ENCODE data around the gene NELFB.

NELFB gene

DNA sequence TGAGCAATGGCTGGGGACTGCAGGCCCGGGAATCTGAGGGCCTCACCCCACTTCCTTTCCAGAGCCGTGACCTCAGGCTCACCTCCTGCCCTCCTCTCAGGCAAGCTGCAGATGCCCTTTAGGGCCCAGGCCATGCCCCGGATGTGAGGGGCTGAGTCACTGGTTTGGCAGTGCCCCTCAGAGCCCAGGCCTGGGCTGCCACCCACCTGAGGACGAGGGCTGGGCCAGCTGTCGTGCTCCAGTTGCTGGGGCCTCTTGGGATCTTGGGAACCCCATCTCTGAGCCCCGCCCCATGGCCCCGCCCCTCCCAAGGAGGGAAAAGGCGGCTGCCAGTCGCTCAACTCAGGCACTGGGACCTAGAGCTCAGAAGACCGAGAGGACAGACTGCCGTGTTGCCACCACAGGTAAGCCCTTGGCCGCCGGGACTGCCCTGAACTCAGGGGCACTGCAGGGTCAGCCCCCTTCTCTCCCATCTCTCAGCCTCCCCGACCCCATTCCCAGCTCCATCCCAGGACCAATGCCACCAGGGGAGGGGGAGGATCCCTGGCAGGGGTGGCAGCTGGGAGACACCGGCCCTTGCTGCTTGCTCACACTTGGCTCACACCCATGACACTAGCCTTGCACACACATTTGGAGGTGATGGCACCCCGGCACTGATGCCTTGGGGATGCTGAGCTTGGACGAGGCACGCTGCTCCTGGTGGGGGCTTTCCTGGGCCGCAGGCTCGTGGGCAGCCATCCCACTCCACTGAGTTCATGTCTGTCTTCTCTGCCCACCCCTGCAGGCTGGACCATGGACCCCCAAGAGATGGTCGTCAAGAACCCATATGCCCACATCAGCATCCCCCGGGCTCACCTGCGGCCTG lies 30.1 kb upstream of the NELFB start, which contains the start of gene CYSRT1:
CYSRT1 (plus strand) TSS at position 345 of the 865 bp plus-strand sequence; CDS start at position 793, 448 bp downstream.
- no peak for DNase-seq

DNA sequence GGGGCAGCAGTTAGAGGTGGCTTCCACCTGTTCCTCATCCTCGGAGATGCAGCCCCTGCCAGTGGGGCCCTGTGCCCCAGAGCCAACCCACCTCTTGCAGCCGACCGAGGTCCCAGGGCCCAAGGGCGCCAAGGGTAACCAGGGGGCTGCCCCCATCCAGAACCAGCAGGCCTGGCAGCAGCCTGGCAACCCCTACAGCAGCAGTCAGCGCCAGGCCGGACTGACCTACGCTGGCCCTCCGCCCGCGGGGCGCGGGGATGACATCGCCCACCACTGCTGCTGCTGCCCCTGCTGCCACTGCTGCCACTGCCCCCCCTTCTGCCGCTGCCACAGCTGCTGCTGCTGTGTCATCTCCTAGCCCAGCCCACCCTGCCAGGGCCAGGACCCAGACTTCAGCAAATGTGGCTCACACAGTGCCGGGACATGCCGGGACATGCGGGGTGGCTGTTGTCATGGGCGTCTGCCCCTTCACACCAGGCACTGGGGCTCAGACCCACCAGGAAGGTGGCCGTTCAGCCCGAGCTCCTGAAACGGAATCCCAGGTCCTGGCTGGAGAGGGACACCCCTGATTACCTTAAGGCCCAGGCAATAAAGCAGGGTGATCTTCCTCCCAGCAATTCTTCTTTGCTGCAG lies 29.3 kb upstream of the NELFB start:
- no peak for DNase-seq

DNA sequence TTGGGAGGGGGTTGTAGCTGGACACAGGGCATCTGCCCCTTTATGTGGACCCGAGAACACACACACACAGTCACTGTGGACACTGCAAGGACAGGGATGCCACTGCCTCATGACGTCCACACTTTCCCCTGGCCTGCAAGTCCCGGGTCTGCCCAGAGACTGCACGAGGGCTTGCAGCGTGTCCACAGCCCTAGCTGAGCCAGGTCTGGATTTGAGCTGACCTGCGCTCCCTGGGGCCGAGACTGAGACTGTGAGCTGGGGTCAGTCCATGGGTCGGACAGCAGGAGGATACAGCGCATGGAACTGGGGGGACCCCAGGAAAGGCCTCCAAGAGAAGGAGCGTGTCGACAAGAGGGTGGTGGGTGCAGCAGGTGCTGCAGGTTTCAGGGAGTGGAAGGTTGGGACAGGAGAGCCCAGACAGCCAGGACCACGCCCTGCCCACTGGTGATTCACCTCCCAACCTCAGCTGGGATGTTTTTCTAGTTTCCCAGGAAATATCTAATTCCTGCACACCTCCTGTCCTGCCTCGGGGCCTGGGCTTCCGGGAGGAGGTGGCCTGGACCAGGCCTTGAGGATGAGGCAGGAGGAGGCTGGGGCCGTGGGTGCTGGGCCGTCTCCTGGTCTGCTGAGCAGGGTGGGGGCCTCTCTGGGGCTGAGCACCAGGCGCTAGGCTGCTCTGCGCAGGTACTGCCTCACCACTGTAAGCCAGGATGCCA lies 28.6 kb upstream of the NELFB start:
- no peak for DNase-seq

DNA sequence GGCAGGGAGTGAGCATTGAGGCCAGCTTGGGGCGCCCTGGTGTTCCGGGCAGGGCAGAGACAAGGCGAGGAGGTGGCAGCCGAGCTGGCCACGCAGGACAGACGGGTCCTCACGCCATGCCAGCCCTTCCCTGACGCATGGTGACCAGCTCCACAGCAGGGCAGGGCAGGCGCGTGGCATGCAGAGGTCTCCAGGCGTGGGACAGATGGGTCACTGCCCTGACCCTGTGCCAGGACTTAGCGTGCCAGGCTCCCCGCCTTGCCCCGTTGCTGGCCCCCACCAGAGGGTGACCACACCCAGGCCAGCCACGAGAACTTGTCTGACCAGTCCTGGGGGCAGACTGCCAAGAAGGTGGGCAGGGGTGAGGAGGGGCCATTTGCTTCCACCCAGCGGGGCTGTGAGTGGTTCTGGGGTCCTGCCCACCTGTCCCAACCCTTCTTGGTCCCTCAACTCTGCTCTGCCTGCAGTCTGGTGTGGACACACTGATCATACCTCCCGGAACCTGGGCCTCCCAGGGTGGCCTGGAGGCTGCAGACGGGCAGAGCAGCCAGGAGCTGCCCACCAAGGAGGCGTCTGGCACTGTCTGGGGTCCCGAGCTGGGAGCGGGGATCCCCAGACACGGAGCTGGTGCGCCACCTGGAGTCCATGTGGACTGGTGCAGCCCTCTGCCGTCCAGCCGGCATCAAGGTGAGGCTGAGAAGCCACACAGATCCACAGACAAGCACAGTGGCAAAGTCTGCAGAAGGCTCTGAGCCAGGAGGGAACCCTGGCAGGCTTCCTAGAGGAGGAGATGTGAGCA lies 27.9 kb upstream of the NELFB start, which contains the start of gene RNF224:
RNF224 (plus strand) TSS at position 449 of the 799 bp plus-strand sequence. CDS start 834 bp downstream, outside the sequence.
- peak; percentile 59 for DNase-seq

DNA sequence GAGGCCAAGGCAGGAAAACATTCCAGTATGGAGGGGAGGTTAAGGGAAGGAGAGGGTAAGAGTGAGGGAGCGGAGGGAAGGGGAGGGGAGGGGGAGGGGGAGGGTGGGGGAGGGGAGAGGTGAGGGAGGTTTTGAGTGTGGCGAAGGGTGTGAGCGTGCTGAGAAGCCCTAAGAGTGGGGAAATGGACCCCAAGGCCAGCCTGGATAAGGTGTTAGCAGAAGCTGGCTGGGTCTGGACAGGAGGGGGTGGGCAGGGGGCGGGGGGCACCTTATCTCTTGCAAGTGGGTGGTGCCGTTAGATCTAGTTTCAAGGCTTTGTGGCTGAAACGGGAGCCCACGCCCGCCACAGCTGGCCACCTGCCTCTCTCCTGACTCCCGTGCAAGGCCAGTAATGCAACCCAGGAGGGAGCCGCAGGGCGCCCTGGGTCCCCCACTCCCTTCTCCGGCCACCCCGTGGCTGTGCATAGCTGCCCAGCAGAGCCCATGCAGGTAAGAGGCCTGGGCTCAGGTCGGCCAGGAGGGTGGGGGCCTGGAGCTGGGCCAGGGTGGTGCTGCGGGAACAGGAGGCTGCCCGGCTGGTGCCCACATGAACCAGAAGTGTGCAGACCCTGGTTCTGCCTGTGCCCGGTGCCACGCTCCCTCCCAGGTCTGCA lies 27.1 kb upstream of the NELFB start:
- no peak for DNase-seq

DNA sequence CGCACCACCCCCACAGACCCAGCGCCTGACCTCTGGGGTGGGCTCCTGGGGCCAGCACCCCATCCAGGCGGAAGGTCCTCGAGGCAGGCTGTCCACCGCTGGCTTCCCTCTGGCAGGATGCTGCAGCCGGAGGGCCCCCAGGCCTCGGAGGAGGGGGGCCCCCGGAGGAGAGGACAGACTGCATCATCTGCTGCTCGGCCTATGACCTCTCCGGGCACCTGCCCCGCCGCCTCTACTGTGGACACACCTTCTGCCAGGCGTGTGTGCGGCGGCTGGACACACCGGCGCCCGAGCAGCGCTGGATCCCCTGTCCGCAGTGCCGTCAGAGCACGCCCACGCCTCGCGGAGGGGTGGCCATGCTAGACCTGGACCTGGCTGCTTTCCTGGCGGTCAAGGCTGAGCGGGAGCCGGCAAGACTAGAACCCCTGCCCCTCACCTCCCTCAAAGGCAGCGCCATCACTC lies 26.6 kb upstream of the NELFB start:
- no peak for DNase-seq

DNA sequence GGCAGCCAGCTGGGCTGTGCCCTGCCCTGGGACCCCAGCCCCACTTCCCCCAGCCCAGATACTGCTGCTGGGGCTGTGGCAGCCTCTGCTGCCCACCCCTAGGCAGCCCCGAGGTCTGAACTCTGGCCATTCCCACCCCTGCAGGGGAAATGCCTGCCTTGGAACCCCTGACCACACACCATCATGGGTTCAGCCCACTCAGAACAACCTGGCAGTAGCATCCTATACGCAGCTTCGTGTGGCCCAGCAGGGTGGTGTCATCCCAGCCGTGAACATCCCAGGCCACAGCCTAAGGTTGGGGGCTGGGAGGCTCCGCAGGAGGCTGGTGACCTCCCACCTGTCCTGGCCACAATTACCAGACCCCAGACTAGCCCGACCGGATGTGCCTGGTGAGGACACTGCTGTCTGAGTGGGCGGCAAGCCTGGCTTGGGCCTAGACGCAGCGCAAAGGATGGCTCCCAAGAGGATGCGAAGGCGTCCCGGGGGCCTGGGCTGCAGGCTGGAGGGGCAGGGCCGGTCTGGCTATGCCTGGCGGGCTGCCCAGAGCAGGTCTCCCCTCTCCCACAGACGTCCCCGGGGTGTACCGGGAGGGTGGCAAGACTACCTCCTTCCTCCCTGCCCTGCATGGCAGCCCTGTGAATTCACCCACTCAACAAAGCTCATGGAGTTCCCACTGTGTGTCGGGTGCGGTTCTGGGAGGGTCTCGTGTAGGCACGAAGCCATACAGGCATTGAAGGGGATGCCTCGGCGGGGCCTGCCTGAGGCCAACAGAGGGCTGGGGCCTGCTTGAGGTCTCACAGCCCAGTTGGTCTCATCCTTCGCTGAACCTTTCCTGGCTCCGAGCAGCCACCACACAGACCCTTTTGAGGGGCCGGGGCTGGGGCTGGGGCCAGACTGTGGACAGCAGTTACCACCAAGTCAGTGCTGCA lies 25.9 kb upstream of the NELFB start:
- no peak for DNase-seq

DNA sequence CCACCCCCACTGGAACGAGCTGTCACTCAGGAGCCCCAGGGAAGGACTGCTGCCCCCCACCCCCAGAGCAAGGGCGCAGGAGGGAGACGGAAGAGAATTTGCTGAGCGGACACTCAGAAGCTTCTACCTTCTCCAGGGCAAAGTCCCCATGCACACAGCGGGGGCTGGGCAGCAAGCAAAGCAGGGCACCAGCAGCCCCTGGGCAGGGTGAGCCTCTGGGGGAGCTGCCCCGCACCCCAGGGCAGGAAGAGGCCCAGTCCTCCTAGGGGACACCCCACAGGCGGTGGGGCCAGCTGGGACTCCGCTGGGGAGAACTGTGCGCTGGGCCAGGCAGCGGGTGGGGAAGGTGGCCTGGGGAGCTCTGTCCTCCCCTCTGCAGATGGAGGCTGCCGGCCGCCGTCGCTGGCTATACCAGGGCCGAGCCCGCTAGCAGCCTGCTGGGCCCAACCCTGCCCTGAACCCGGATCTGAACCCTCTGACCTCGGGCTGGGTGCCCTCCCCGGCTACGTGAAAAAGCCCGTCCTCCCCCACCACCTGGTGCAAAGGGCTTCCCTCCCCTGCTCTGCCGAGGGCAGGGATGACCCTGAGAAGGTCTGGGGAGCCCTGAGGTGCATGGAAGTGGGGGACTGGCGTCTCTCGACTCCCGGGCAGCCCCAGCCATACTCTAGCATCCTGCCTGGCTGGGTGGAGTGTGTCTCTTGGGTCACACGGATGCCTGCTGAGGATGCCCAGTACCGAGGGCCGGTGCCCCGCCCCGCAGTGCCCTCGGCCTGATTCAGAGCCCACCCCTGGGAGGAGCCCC lies 25.0 kb upstream of the NELFB start:
- DNase-seq = no peak

DNA sequence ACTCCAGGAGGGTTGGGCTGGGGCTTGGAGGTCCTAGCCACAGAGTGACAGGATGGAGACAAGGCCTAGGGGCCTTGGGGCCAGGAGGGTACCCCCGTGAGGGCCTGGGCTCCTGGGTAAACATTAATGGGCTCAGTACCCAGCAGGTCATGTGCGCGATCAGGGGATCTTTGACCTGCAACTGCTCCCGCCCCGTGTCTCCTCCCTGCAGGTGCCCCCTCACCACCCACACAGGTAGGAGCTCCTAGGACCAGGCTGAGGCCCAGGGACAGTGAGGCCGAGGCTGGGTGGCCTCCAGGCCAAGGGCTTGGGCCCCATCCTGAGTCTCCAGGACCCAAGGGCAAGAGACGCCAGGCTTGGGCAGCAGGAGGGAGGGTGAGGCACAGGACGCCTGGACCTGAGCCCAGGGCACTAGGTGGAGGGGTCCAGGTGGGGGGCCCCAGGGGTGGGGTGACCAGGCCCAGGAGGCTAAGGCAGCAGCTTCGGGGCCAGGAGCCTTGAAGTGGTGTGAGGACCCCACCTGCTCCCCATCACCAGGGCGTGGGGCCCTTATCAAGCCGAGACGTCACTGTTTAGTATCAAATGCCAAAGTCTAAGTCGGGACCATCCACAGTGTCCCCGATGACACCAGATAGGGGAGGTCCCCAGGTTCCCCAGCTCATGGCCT lies 24.3 kb upstream of the NELFB start, which contains the start of gene SLC34A3:
SLC34A3 (plus strand) TSS at position 197 of the 667 bp plus-strand sequence. CDS start 802 bp downstream, outside the sequence.
- DNase-seq = no peak

DNA sequence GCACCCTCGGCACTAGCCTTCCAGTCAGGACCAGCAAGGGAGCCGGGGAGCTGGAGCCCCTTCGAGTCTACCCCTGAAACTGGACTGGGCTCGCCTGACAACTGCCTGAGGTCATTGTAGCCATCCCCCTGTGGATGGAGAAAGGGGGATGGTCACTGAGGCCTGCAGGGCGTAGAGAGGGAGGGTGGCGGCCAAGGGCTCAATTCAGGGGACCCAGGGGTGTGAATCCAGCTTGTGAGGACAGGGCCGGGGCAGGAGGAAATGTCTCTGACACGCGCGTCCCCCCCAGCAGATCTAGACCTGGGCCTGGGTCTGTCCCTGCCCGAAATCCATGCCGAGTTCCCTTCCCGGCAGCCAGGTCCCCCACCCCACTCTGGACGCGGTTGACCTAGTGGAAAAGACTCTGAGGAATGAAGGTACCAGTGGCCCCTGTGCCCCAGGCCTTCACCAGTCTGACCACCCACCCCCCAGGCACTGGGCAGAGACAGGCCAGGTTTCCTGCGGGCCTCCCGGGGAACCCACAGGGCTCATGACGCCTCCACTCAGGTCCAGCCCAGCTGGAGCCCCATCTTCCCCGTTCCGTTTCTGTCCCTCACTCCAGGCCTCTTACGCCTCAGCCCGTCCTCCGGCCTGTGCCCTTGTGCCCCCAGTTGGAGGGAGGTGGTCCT lies 23.6 kb upstream of the NELFB start:
- no peak for DNase-seq

DNA sequence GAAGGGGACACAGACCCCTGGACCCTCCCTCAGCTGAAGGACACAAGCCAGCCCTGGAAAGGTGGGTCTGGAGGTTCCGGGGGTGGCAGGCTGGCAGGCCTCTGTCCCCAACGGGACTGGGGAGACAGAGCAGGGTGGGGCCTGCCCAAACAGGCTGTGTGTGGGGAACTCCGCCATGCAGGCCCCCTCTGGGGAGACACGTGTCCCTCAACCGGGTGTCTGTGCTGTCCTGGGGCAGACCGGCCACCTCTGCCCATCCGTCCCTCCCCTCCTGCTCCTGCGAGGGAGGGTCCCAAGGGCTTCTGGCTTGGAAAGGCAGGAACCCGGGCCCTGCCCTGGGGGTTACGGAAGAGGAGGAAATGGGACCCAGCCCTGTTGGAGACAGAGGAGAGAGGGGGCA lies 23.0 kb upstream of the NELFB start:
- no peak for DNase-seq

DNA sequence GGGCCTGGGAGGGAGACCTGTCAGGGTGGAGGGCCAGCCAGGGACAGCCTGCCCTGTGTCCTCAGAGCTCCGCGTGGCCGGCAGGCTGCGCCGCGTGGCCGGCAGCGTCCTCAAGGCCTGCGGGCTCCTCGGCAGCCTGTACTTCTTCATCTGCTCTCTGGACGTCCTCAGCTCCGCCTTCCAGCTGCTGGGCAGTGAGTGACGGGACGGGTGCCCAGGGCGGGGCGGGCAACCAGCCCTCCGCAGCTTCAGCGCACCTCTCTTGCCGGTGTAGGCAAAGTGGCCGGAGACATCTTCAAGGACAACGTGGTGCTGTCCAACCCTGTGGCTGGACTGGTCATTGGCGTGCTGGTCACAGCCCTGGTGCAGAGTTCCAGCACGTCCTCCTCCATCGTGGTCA lies 22.6 kb upstream of the NELFB start:
- no peak for DNase-seq

DNA sequence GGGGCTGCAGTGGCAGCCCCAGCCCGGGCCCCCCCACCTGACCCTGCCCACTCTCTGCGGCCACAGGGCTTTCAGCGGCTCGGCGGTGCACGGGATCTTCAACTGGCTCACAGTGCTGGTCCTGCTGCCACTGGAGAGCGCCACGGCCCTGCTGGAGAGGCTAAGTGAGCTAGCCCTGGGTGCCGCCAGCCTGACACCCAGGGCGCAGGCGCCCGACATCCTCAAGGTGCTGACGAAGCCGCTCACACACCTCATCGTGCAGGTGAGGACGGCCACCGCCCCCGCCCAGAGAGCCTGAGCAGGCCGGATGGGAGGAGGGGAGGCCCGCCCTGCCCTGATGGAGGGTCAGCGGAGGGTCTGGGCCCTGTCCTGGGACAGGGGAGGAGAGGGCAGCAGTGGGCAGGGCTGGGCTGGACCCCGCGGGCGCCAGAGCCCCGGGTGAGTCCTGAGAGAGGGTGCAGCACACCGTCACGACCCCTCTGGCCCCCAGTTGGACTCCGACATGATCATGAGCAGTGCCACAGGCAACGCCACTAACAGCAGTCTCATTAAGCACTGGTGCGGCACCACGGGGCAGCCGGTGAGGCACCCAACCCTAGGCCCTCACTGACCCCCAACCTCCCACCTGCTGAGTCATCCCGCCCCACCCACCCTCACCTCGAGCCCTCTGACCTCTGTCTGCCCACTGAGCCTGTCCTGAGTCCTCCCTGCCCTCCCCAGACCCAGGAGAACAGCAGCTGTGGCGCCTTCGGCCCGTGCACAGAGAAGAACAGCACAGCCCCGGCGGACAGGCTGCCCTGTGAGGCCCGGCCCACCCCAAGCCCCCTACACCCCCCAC lies 21.8 kb upstream of the NELFB start:
- DNase-seq = no peak

DNA sequence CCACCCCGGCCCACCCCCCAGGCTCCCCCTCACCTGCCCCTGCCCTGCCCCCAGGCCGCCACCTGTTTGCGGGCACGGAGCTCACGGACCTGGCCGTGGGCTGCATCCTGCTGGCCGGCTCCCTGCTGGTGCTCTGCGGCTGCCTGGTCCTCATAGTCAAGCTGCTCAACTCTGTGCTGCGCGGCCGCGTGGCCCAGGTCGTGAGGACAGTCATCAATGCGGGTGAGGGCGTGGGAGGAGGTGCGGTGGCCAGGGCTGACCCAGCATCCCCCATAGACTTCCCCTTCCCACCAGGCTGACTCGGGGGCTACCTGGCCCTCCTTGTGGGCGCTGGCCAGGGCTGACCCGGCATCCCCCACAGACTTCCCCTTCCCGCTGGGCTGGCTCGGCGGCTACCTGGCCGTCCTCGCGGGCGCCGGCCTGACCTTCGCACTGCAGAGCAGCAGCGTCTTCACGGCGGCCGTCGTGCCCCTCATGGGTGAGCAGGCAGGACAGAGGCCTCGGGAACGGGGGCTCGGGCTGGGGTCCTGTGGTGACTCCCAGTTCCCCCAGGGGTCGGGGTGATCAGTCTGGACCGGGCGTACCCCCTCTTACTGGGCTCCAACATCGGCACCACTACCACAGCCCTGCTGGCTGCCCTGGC lies 21.0 kb upstream of the NELFB start:
- DNase-seq = no peak

DNA sequence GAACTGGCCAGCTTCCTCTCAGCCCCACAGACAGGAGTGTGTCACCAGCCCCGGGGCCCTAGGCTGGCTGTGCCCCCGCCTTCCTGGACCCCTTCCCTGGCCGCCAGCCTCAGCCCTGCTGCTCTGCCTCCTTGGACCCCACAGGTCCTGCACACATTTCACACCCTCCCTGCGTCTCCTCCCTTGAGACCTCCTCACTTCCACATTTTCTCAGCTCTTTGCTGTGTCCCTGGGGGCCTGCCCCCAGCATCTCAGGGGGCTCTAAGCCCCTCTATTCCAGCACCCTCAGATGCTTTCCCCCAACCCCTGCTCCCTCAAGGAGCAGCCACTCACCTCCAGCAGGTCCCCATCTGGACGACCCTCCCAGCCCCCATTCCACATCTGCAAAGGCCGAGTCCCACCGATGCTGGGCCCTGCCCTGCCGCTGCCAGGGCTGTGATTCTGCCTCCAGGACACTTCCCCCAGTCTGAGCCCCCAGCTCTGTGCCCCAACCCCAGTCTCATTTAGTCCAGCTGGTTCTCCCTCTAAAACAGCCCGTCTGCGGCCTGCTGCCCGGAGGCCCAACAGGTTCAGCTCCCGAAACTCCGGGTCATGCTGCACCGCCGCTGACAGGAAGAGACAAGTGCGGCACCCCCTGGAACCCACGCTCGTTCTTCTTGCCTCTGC lies 20.2 kb upstream of the NELFB start:
- DNase-seq = no peak

DNA sequence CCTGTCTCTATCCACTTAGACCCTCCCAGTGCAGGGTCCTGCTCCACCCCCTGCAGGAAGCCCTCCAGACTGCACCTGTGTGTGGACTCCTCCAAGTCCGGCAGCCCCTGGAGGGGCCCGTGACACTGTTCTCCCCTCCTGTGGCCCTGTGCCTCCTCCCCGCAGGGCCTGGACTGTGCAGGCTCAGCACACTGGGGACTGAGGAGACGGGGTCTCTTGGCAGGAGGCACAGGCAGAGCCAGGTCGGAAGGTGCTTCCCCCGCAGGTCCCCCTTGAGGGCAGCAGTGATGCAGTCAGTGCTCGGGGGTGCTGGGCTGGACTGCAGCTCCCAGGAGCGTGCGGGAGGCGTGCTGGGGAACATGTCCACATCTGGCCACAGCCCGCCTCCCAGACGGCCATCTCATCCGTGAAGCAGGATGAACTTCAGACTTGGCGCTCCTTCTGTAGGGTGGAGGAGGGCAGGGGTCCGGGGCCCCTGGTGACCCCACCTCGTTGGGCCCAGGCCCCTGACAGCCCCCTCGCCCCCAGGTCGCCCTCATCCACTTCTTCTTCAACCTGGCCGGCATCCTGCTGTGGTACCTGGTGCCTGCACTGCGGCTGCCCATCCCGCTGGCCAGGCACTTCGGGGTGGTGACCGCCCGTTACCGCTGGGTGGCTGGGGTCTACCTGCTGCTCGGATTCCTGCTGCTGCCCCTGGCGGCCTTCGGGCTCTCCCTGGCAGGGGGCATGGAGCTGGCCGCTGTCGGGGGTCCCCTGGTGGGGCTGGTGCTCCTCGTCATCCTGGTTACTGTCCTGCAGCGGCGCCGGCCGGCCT lies 19.5 kb upstream of the NELFB start:
- no peak for DNase-seq

Measured in NCI-H1694 (cell line).